PFSK-1 (cell line): ENCODE results near the gene TYK2.

Source experiments
- FOXP2 ChIP-seq: optimal IDR thresholded peaks from 2 replicates; pipeline ENCODE3; 2011; ENCODE audit warnings: borderline replicate concordance, control low read depth, inconsistent platforms; ENCODE audit not compliant: insufficient read depth; ENCODE audit errors: extremely low read length, extremely low read depth
- POLR2AphosphoS5 ChIP-seq: IDR thresholded peaks from 2 replicates; pipeline ENCODE4 v1.6.1; 2012; ENCODE audit warnings: low read depth, mild to moderate bottlenecking, control low read depth, low read length, moderate library complexity
- TAF1 ChIP-seq: IDR thresholded peaks from 2 replicates; pipeline ENCODE4 v1.6.1; 2012; ENCODE audit warnings: low read length, control low read depth, borderline replicate concordance; ENCODE audit not compliant: insufficient read depth
- TF ChIP-seq, protein P1 (sequence below), 2 experiments: IDR thresholded peaks; 2 replicates each; pipeline versions ENCODE4 v1.6.1 to v1.8.0; 2011 to 2012; ENCODE audit warnings: low read depth in 2 of 2, low read length in 2 of 2, control low read depth in 1 of 2, inconsistent platforms in 1 of 2, mild to moderate bottlenecking in 1 of 2, moderate library complexity in 1 of 2; ENCODE audit not compliant: insufficient read depth in 1 of 2

DNA sequence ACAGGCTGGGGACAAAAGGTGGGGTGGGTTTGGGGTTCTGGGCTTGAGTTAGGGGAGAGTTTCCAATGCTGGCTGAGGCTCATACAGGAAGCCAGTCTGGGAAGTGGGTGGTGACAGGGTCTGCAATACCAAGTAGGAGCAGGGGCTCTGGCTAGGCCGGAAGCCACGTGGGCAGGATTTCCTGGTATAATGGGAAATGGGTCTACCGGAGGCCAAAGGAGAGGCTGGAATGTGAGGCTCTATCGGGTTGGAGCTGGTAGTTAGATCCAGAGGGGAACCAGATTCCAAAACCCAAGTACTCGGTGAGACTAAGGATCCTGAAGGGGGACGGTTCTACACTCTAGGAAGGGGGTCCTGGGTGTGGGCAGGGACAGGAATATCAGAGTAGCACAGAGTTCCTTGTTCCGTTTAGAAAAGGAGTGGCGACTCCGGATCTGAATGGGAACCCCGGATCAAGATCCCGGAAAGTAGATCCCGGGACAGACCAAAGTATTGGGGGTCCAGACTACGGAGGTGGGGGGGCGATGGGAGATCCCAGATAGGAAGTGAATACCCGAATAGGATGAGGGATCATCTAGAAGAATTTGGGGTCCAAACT is 22.2 kb upstream of the TYK2 start:
- TF ChIP-seq FOXP2 (no peak), POLR2AphosphoS5 (no peak), TAF1 (no peak)
- TF ChIP-seq, protein P1, sequence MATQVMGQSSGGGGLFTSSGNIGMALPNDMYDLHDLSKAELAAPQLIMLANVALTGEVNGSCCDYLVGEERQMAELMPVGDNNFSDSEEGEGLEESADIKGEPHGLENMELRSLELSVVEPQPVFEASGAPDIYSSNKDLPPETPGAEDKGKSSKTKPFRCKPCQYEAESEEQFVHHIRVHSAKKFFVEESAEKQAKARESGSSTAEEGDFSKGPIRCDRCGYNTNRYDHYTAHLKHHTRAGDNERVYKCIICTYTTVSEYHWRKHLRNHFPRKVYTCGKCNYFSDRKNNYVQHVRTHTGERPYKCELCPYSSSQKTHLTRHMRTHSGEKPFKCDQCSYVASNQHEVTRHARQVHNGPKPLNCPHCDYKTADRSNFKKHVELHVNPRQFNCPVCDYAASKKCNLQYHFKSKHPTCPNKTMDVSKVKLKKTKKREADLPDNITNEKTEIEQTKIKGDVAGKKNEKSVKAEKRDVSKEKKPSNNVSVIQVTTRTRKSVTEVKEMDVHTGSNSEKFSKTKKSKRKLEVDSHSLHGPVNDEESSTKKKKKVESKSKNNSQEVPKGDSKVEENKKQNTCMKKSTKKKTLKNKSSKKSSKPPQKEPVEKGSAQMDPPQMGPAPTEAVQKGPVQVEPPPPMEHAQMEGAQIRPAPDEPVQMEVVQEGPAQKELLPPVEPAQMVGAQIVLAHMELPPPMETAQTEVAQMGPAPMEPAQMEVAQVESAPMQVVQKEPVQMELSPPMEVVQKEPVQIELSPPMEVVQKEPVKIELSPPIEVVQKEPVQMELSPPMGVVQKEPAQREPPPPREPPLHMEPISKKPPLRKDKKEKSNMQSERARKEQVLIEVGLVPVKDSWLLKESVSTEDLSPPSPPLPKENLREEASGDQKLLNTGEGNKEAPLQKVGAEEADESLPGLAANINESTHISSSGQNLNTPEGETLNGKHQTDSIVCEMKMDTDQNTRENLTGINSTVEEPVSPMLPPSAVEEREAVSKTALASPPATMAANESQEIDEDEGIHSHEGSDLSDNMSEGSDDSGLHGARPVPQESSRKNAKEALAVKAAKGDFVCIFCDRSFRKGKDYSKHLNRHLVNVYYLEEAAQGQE (IDR thresholded peaks at IDR 0.05; ENCODE audit: insufficient read depth in 1 of 2, low read depth in 2 of 2, low read length in 2 of 2) = no peak
